Activated CD4-positive, alpha-beta T cell treated with anti-CD3 and anti-CD28 coated beads for 24 hours (primary cell): ENCODE results near the gene RASSF5.

Experiments used
- DNase-seq, 2 donors: peaks; one replicate each; pipeline ENCODE4 v3.0.0-alpha.2; 2020; ENCODE audit warnings: low read depth in 2 of 2

Gene RASSF5, protein sequence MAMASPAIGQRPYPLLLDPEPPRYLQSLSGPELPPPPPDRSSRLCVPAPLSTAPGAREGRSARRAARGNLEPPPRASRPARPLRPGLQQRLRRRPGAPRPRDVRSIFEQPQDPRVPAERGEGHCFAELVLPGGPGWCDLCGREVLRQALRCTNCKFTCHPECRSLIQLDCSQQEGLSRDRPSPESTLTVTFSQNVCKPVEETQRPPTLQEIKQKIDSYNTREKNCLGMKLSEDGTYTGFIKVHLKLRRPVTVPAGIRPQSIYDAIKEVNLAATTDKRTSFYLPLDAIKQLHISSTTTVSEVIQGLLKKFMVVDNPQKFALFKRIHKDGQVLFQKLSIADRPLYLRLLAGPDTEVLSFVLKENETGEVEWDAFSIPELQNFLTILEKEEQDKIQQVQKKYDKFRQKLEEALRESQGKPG

DNA sequence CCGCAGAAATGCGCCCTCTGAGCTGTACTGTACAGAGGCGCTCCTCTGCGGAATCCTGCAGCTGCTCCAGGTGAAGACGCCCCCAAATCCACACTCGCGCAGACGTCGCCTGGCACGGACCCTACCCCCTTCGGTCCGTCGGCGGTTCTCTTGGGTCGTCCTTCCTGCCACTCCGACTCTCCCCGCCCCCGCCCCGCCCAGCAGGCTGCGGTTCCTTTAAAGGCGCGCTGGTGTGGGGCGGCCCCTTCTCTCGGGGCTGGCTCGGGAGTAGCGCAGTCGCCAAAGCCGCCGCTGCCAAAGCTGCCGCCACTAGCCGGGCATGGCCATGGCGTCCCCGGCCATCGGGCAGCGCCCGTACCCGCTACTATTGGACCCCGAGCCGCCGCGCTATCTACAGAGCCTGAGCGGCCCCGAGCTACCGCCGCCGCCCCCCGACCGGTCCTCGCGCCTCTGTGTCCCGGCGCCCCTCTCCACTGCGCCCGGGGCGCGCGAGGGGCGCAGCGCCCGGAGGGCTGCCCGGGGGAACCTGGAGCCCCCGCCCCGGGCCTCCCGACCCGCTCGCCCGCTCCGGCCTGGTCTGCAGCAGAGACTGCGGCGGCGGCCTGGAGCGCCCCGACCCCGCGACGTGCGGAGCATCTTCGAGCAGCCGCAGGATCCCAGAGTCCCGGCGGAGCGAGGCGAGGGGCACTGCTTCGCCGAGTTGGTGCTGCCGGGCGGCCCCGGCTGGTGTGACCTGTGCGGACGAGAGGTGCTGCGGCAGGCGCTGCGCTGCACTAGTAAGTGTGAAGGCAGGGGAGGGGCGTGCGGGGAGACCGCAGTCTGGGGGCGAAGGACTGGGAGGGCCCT, at the start of gene RASSF5:
Gene RASSF5, plus strand, starts transcription at position 248 of the 846 bp plus-strand sequence. Its CDS starts 72 bp downstream, at position 320.
- DNase-seq: peak; percentile 69 to 79

DNA sequence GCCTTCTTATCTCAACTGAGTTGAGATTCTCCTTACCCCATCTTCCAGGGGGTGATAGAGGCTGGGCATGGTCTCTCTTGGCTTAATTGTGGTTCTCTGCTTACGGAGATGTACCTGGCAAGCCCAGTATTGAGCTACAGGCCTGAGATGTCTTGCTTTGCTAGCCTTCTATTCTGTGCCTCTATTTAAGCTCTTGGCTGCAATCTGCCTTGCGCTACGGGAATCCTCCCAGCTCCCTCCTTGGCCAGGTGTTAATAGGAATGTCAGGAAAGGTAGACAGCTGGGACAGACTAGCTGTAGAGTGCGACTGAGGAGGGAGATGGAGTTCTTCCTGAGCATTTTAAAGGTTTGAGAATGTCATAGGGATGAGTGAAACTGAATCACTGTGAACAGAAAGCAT, 47.6 kb upstream of the RASSF5 start:
- no peak for DNase-seq

DNA sequence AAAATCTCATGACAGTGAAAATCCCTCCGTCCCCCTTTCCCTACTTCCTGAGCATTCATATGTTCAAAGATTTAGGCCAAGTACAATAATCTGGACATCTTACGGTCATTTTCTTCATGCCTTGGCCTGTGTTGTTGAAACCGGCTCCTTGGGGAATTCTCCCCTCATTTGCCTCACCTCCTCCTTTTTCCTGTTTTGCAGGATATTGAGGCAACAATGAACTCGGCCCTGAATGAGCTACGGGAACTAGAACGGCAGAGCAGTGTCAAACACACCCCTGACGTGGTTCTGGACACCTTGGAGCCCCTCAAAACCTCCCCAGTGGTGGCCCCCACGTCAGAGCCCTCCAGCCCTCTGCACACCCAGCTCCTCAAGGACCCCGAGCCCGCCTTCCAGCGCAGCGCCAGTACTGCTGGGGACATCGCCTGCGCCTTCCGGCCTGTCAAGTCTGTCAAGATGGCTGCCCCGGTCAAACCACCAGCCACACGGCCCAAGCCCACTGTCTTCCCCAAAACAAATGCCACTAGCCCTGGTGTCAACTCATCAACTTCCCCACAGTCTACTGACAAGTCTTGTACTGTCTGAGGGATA, 46.4 kb upstream of the RASSF5 start:
- DNase-seq: no peak

DNA sequence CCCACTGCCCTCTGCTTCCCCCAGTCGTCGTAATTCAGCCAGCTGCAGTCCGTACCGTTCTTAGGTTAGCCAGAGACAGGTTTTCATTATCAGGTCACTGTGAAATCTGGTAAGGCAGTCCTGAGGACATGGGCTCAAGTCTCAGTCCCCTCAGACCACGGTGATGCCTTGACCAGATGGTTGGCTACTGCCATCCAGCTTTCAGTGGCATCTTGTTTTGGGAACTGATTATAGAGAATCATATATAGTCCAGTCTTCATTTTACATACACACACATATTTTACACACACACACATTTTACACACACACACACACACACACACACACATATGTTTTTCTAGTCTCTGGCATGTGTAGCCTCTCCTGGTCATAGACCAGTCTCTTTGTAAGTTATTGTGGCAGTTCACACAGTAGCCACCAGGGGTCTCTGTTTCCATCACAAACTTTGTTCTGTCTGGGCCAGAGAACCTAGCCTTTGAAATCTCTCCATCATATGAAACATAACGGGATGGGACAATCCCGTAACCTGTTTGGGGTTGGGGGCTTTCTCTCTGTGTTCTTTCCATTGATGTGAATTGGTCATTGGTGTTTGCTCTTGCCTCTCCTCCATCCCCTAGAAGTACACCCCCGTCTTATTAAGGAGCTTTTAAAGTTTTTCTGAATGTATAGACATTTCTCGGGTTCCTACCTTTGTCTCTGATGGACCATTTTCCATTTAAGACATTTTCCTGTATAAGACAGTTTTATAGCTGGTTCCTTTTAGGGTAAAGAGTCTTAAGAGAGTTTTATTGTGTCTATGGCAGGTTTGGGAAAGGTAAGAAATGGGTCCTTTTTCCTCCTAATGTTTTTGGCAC, 45.5 kb upstream of the RASSF5 start:
- peak; percentile 62 to 69 for DNase-seq

DNA sequence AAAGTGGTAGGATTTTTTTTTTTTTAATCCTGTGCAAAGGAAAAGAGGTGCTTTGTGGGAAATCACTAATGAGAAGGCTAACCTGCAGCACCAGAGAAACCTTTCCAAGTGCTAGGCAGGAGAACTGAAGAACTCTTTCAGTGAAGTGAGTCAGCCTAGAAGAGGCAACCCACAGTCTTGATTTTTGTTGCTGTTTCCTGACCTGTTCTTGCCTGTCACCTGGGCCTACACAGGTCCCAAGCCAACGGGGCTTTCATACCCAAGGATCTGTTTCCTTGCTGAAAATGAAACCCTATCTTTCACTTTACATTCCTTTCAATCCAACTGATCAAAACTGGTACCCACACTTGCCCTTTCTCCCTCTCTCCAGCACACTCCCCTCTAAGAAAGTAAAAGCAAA, 44.2 kb upstream of the RASSF5 start:
- DNase-seq: no peak

DNA sequence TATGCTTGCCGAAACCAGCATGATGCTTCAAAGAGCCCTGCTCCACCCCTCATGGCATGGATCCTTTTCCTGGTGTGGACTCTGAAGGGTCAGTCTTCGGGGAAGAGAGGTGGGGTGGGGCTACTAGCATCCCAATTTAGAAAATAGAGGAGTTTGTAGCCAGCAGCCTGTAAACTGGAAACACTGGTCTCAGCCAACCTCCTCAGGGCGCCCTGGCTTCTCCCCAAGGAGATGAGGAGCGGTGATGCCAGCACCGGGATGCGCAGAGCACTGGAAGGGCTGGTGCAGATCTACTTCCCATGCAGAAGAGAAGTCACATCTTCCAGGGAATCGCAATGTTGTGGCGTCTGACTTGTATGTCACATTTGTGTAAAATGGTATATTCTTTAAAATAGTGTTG, 43.4 kb upstream of the RASSF5 start:
- no peak for DNase-seq

DNA sequence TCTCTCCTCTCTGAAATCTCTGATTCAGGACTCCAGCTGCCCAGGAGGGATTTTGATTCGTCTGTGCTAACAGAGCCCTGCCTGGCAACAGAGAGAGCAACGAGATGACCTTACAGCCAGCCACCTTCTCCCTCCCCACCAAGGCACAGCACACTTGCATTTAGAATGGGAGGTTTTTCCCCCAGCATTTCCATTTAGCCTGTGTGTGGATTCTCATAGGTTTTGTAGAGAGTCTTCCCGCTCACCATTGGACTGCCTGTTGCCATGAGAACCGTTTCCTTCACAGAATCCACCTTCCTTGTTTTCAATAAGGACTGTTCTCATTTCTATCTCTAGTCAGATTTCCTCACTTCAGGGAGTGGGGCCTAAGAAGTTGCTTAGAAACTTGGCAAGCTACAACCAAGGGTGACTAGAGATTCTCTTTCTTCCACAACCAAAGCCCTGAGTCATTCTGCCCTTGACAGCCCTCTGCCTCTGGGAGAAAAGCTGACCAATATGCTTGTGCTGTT, 42.8 kb upstream of the RASSF5 start:
- no peak for DNase-seq

DNA sequence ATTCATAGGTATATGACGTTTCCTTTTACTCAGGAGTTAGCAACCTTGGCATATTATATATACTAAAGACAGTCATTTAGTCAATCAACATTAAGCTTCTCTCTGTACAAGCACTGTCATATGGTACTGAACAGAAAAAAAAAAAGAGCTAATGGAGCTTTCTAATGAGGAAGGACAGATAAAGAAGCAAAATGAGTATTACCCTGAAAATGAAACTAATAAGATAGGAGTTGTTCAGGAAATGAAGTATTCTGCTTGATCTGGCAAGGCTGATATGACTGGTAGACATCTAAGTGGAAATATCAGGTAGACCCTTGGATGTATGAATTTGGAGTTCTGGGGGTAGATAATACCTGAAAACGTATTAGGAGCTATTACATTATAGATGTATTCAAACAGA, 41.4 kb upstream of the RASSF5 start:
- no peak for DNase-seq

DNA sequence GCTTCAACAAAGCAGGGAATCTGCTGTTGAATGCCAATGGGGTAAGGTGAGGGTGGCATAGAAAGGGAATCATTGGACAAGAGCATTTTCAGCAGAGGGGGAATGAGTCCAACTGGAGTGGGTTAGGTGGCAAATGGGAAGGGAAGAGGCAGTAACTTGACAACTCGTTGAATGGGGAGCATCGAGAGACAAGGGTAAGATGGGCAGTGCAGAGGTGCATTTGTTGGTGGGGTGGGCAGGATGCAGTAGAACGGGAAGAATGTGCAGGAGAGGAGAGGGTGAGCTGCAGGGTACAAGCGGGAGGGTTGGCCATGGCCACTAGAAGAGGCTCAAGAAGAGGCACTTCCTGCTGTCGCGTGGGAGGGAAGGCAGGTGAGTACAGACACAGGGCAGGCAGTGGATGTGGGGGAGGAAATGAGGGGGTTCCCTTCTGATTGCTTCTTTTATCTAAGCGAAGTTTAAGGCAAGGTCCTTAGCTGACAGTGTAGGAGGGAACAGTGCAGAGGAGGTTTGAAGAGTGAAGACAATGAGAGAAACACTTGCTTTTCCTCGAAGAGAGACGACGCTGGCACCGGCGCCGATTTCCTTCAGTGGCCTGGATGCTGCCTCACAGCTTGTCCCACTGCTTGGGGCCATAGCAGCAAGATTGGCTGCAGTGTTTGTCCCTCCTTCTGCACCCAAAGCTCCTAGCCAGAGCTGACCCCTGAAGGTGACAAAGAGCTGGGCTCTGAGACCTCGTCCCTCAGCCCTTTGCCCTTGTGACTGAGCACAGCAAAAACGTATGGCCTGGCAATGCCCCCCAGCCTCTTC, 40.3 kb upstream of the RASSF5 start:
- no peak for DNase-seq

DNA sequence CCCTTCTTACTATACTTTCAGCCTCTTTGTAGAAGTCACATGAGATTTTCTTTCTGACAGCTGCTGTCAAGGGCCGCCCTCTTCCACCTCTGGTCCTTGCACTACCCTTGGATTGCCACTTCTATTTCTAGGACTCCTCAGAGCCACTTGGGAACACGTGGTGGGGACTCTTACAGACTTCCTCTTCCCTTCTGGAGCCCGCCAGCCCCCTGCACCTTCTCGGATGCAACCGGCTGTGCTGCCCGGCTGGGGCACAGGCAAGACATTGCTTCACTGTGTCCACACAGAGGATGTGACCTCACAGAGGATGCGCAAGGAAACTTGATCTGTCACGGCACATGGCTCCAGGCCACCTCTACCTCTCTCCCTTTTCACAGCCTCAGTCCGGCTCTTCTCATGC, 39.4 kb upstream of the RASSF5 start:
- no peak for DNase-seq

DNA sequence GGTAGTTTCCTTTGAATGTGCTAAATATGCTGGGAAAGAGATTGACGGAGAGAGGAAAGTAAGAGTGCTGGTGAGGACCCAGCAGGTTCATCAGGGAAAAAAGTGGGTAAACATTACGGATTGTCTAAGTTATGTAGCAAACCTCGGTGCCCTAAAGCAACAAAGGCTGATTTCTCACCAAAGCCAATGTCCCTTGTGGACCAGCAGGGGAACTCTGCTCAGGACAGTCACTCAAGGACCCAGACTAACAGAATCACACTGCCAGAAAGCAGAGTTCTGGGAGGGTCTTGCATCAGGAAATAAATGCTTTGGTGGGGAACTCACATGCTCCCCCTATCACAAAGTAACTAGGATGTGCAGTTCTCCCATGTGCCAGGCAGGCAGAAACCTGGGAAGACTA, 38.8 kb upstream of the RASSF5 start:
- no peak for DNase-seq

DNA sequence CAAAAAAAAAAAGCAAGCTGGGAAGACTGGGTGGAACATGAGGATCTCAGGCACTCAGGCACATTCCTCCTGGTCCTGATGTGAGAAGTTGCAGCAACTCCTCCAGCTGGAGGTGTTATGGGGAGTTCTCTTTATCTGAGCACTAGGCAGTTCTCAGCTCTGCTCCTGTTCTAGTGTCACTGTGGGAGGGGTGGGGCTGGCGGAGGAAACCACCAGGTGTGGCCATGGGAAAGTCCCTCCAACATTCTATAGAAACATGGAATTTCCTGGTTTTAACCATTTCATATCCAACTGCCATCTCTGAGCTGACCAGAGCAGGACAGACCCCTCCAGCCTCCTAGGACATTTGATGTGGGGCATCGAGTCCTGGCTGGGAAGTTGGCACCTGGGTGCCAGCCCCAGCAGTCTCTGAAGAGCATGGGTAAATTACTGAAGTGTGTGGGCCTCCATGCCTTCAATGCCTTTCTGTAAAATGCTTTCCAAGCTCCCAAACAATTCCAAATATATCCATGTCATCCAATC, 37.9 kb upstream of the RASSF5 start:
- peak in 1 of 2 donors; percentile 26 for DNase-seq

DNA sequence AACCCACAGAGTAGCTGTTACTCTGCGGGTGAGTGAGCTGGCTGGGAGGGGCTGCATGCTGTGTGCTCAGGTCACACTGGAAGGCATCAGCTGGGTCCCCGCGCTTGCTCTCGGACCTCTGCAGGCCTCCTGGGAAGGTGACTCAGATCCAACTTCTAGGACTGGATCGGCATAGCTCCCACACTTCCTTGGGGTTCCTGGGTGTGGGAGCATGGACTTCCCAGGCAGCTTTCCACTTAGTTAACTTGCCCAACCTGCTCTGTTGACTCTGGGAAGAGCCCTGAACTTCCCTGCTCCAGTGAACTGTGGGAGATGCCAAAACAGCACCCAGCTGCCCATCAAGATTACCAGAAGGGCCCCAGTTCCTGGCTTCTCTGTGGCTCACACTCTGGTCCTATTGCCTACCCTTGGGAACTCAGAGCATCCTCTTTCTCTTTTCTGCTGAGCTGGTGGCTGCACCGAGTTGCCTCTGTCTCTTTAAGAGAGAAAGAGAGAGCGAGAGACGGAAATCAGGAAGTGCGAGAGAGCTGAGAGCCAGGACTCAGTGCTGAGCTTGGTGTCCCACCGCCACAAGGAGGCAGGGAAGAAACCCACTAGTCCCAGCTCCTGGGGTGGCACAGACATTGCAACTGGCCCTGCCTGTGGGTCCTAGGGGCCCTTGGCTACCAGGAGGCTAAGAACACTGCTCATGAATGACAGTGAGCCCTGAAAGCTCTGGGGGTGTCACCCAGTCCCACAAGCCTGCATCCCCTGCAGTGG, 37.2 kb upstream of the RASSF5 start, which contains the start of gene IKBKE:
Gene IKBKE, plus strand, starts transcription at position 544 of the 759 bp plus-strand sequence. CDS start 2,752 bp downstream, outside the sequence.
- no peak for DNase-seq

DNA sequence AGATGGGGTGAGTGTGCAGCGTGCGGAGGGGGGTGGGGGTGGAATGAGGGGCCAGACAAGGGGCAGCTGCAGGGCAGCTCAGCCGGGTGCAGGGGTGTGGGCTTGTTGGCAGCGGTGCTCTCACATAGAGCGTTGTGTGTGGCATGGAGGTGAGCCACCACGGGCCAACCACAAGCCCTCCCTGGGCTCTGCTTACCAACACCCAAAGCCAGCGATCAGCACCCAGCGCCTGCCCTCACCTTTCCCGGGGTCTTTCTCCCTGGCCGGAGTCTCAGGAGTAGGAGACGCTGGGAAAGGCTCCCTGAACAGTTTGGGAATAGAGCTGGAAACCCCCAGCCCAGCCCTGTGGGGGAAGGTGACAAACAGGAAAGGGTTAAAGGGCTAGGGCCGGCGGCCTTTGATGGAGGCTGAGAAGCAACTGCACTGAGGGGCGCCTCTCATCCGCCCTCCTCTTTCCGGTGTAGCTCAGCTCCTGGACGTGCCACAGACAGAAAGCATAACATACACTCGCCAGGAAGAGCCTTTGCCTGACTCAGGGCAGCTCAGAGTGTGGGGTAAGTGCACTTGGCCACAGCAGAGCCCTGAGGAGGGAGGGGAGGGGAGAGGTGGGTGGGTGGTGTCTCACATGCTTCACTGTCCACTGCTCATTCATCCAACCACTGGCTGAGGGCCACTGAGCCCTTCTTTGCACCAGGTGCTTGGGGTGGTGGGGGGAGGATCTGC, 36.5 kb upstream of the RASSF5 start:
- peak in 1 of 2 donors; percentile 33 for DNase-seq

DNA sequence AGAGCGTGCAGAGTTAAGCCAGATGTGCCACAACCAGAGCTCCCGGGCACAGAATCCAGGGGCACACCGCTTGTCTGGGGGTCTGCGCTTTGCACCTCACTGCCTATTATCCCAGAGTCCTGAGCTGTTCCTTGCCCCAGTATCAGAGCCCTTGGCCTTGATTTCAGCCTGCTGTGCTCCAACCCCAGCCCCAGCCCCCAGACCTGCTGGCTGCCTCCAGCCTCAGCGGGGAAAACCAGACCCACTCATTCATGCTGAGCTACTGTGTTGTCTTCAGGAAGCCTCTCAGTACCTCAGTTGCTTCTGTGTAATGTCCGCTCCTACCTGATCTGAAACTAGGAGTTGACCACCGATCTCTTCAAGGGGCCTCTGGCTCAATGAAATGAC, 35.9 kb upstream of the RASSF5 start:
- DNase-seq: no peak

DNA sequence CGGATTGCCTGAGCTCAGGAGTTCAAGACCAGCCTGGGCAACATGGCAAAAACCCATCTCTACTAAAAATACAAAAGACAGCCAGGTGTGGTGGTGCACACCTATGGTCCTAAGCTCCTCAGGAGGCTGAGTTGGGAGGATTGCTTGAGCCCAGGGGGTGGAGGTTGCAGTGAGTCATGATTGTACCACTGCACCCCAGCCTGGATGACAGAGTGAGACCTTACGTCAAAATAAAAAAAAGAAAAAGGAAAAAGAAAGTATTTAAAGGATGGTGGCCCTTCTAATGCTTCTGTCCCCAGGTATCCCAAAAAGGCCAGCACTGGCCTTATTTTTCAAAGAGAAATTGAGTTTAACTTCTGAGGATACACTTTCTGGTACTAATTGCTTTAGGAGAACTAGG, 35.3 kb upstream of the RASSF5 start:
- no peak for DNase-seq

DNA sequence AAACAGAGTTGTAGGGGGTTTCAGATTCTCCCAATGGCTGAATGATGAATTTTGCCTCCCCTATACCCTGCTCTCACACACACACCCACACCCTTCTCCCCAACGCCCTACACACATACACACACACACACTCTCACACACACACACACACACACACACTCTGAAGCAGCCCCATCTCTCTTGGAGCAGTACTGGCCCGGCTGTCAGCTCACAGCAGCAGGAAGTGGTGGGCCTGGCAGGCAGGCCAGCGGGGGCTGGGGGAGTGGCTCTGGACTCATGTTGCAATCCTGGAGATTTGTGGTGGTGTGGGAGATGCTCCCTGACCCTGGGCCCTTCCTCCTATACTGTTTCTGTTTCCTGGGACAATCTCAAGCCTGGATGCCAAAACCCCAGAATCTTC, 34.9 kb upstream of the RASSF5 start:
- no peak for DNase-seq

DNA sequence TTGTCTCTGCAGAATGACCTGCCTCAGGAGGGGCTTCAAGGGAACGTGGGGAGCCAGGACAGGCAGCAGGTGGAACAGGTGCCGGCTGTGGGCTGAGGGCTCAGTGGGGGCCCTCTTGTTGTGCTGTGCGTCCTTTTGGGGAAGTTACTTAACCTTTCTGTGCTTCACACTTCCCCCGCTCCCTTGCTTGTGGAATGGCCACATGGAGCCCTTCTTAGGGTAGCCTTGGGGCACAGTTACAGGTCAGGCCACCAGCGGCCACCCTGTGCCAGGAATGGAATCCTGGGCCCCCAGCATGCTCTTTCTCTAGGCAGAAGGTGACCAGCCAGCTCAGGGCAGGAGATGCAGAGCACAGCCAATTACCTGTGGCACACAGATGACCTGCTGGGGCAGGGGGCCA, 34.4 kb upstream of the RASSF5 start:
- DNase-seq: no peak

DNA sequence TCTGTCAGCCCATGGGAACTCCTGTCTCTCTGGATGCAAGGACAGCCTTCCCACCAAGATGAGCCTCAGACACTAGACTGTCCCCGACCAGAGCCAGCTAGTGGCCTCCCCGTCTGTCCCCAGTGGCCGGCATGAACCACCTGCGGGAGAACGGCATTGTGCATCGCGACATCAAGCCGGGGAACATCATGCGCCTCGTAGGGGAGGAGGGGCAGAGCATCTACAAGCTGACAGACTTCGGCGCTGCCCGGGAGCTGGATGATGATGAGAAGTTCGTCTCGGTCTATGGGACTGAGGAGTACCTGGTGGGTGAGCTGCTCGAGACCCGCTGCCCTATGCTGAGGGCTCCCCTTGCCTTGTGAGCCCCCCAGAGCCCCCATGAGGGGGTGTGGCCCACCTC, 31.3 kb upstream of the RASSF5 start:
- no peak for DNase-seq
